ENCODE results near the gene IFIH1. TPM values are rescaled to one million over a fixed set of nuclear protein-coding genes. Genes with fewer than 3 reads are reported as not detected.

IFIH1 gene
- total RNA-seq, 1 donor from 2014 or later: 6.6 TPM

- no peaks in the 10 kb centered on the region for H3K36me3 Mint-ChIP-seq (ENCODE audit: insufficient read depth)
These were observed 51.0 kb downstream of the IFIH1 start for GRCh38 chr2:162267496-162267895.

GRCh38 chr2:162266460-162266760, 52.1 kb downstream of the IFIH1 start:
- H3K27me3 Mint-ChIP-seq: peaks cover 3% of the 10 kb centered on the region
- no peak for TF ChIP-seq CTCF (IDR thresholded peaks at IDR 0.05; ENCODE audit: unreplicated experiment)
- no peak overlapping the region for H3K4me3 Mint-ChIP-seq (ENCODE audit: low read depth)
- H3K36me3 Mint-ChIP-seq (ENCODE audit: insufficient read depth): no peaks in the 10 kb centered on the region
- H3K9me3 Mint-ChIP-seq (ENCODE audit: low read depth): no peaks in the 10 kb centered on the region
- H3K27ac Mint-ChIP-seq: no peak overlapping the region
- no peaks in the 10 kb centered on the region for H3K4me1 Mint-ChIP-seq (ENCODE audit: low read depth)
- no peak for DNase-seq (ENCODE audit: low spot score, unreplicated experiment)

More at GRCh38 chr2:162267496-162267895, 51.0 kb downstream of the IFIH1 start:
- H3K27me3 Mint-ChIP-seq: peaks cover 3% of the 10 kb centered on the region
- no peaks in the 10 kb centered on the region for H3K4me1 Mint-ChIP-seq (ENCODE audit: low read depth)
- H3K4me3 Mint-ChIP-seq (ENCODE audit: low read depth): no peak overlapping the region
- no peak for DNase-seq (ENCODE audit: low spot score, unreplicated experiment)
- no peak for TF ChIP-seq CTCF (IDR thresholded peaks at IDR 0.05; ENCODE audit: unreplicated experiment)
- H3K27ac Mint-ChIP-seq: no peak overlapping the region
- no peaks in the 10 kb centered on the region for H3K9me3 Mint-ChIP-seq (ENCODE audit: low read depth)

GRCh38 chr2:162265666-162266459, 52.6 kb downstream of the IFIH1 start:
- no peak for DNase-seq (ENCODE audit: low spot score, unreplicated experiment)
- Mint-ChIP-seq H3K4me1 (ENCODE audit: low read depth) (no peaks in the 10 kb centered on the region), H3K27ac (no peak overlapping the region), H3K4me3 (ENCODE audit: low read depth) (no peak overlapping the region), H3K27me3 (peaks cover 3% of the 10 kb centered on the region), H3K36me3 (ENCODE audit: insufficient read depth) (no peaks in the 10 kb centered on the region), H3K9me3 (ENCODE audit: low read depth) (no peaks in the 10 kb centered on the region)
- no peak for TF ChIP-seq CTCF (IDR thresholded peaks at IDR 0.05; ENCODE audit: unreplicated experiment)

GRCh38 chr2:162261032-162261945, 57.2 kb downstream of the IFIH1 start:
- H3K27me3 Mint-ChIP-seq: no peaks in the 10 kb centered on the region
- H3K4me1 Mint-ChIP-seq (ENCODE audit: low read depth): no peaks in the 10 kb centered on the region
- H3K9me3 Mint-ChIP-seq (ENCODE audit: low read depth): no peaks in the 10 kb centered on the region
- H3K4me3 Mint-ChIP-seq (ENCODE audit: low read depth): no peak overlapping the region
- DNase-seq (ENCODE audit: low spot score, unreplicated experiment): no peak
- H3K27ac Mint-ChIP-seq: no peak overlapping the region
- TF ChIP-seq CTCF (IDR thresholded peaks at IDR 0.05; ENCODE audit: unreplicated experiment): no peak
- H3K36me3 Mint-ChIP-seq (ENCODE audit: insufficient read depth): no peaks in the 10 kb centered on the region

GRCh38 chr2:162258686-162259085, 59.8 kb downstream of the IFIH1 start:
- Mint-ChIP-seq H3K4me3 (ENCODE audit: low read depth) (no peak overlapping the region), H3K4me1 (ENCODE audit: low read depth) (no peaks in the 10 kb centered on the region), H3K36me3 (ENCODE audit: insufficient read depth) (no peaks in the 10 kb centered on the region), H3K27me3 (no peaks in the 10 kb centered on the region), H3K27ac (no peak overlapping the region), H3K9me3 (ENCODE audit: low read depth) (no peaks in the 10 kb centered on the region)
- no peak for DNase-seq (ENCODE audit: low spot score, unreplicated experiment)
- no peak for TF ChIP-seq CTCF (IDR thresholded peaks at IDR 0.05; ENCODE audit: unreplicated experiment)
